Psoas muscle (tissue), 8 donors: ENCODE measurements around the gene SETD5. TPM values are rescaled to one million over a fixed set of nuclear protein-coding genes. Genes with fewer than 3 reads are reported as not detected.

Experiments
- ATAC-seq, 4 donors: fragments of 200-7000 bp; cut with Tn5 transposase; one replicate each; pipeline ENCODE4 v1.9.1; 2020; ENCODE audit warnings: moderate library complexity in 3 of 4, mild to moderate bottlenecking in 2 of 4
- DNase-seq, 2 donors: peaks; one replicate each; pipeline ENCODE4 v3.0.0-alpha.2; 2020
- H3K27ac ChIP-seq: fragments of 200-600 bp; one replicate; pipeline ENCODE4 v1.8.0; 2022
- H3K27me3 ChIP-seq, 3 donors: fragments of 200-600 bp in 1 of 3; one replicate each; pipeline versions ENCODE4 v1.6.1 to v1.8.0; 2013 to 2022; ENCODE audit warnings: low read length in 2 of 3, mild to moderate bottlenecking in 2 of 3, moderate library complexity in 1 of 3; ENCODE audit not compliant: insufficient read depth in 3 of 3
- H3K36me3 ChIP-seq, 2 donors: fragments of 200-600 bp in 1 of 2; one replicate each; pipeline versions ENCODE4 v1.6.1 to v1.8.0; 2013 to 2022; ENCODE audit warnings: low read depth in 1 of 2, mild to moderate bottlenecking in 1 of 2, moderate library complexity in 1 of 2; ENCODE audit not compliant: insufficient read depth in 1 of 2
- H3K4me1 ChIP-seq: fragments of 200-600 bp; one replicate; pipeline ENCODE4 v1.8.0; 2022
- H3K4me3 ChIP-seq: fragments of 200-600 bp; one replicate; pipeline ENCODE4 v1.8.0; 2022; ENCODE audit warnings: mild to moderate bottlenecking
- H3K9me3 ChIP-seq: fragments of 200-600 bp; one replicate; pipeline ENCODE4 v1.8.0; 2022
- CTCF ChIP-seq: fragments of 200-600 bp; IDR thresholded peaks from one replicate; pipeline ENCODE4 v1.8.0; 2022; ENCODE audit warnings: antibody characterized with exemption
- WGBS, 3 donors: extraction: QIAGEN DNeasy Blood & Tissue Kit; methylation state at CpG; one replicate each; pipeline versions ENCODE4 v1.1.6 to v1.1.7; 2013; 5-methylcytosine and 5-hydroxymethylcytosine counted together
- intact Hi-C, 2 donors: fragments of 100-400 bp; cut with DNase I; formaldehyde crosslinking; loops; one replicate each; pipeline versions ENCODE4 v1.11.0 to v1.14.2; 2022
- polyA plus RNA-seq, 3 donors: library from polyadenylated mRNA; stranded (reverse); fragments of 200-250 nt; gene quantifications; one replicate each; pipeline ENCODE4 v1.2.3, GENCODE V29; 2013
- total RNA-seq, 4 donors: library from RNA; stranded (reverse); fragmentation: NEBNext Ultra II Directional in 2 of 4; extraction: Animal tissue kit (Norgen Biotek cat#: 25700) in 2 of 4; gene quantifications; one replicate each; pipeline versions ENCODE4 v1.2.1 to v1.2.4, GENCODE V29; 2021 to 2023
- donor health status: healthy with polysubstance abuse.
- donor health status: DM: no; HTN: no; CAD: no; lungs with moderate emphysema.
- donor health status: Bipolar disorder and iron deficiency.
- donor health status: healthy.
- donor health status: DM: yes; HTN: yes; CAD: no.
- donor health status: DM: no; HTN: no; CAD: no.
- donor health status: DM: no; HTN: no; CAD: no.
- donor health status: DM: yes; HTN: yes; CAD: no.

SETD5 gene
- total and polyA plus RNA-seq, 7 donors, result 12.8 to 69.3 (median 58.3) TPM

GRCh38 chr3:9450126-9450525, 52.7 kb downstream of the SETD5 start:
- H3K4me1 ChIP-seq, result no peaks in the 10 kb centered on the region
- no peak overlapping the region for H3K4me3 ChIP-seq
- no peak for TF ChIP-seq CTCF
- ATAC-seq (no peak), DNase-seq (no peak)
- no peak overlapping the region for H3K27ac ChIP-seq
- peaks cover 7 to 100% of the 10 kb centered on the region in 2 donors for H3K36me3 ChIP-seq
- 88 to 92% (median 91%) methylated on average over 1 of the region's 1 CpG for WGBS, 3 donors
- no peaks in the 10 kb centered on the region for H3K27me3 ChIP-seq
- intact Hi-C loops, result no loop called here
- no peaks in the 10 kb centered on the region for H3K9me3 ChIP-seq

- H3K27me3 ChIP-seq, result no peaks in the 10 kb centered on the region
- intact Hi-C loops, result no loop called here
- WGBS, 3 donors, result 92 to 99% (median 96%) methylated on average over 2 of the region's 2 CpGs
- no peak for TF ChIP-seq CTCF
- no peaks in the 10 kb centered on the region for H3K4me1 ChIP-seq
- H3K4me3 ChIP-seq, result no peak overlapping the region
- H3K36me3 ChIP-seq, result peaks cover 7 to 100% of the 10 kb centered on the region in 2 donors
- H3K9me3 ChIP-seq, result no peaks in the 10 kb centered on the region
- ATAC-seq (no peak), DNase-seq (no peak)
- H3K27ac ChIP-seq, result no peak overlapping the region
Observed at GRCh38 chr3:9450991-9451390, 53.6 kb downstream of the SETD5 start.

- ATAC-seq, result no peak
- peaks cover 7 to 100% of the 10 kb centered on the region in 2 donors for H3K36me3 ChIP-seq
- no peaks in the 10 kb centered on the region for H3K27me3 ChIP-seq
- no peak overlapping the region for H3K4me3 ChIP-seq
- no peak for DNase-seq
- no peaks in the 10 kb centered on the region for H3K4me1 ChIP-seq
- H3K27ac ChIP-seq, result no peak overlapping the region
- WGBS, 3 donors, result 79 to 84% (median 80%) methylated on average over 2 of the region's 2 CpGs
- intact Hi-C loops, result no loop called here
- TF ChIP-seq CTCF, result no peak
- H3K9me3 ChIP-seq, result no peaks in the 10 kb centered on the region
Observed at GRCh38 chr3:9452417-9452816, 55.0 kb downstream of the SETD5 start.

- H3K27me3 ChIP-seq, result no peaks in the 10 kb centered on the region
- no peak for DNase-seq
- peaks cover 0 to 100% of the 10 kb centered on the region in 2 donors for H3K36me3 ChIP-seq
- no peak overlapping the region for H3K27ac ChIP-seq
- intact Hi-C loops, result no loop called here
- no peaks in the 10 kb centered on the region for H3K9me3 ChIP-seq
- no peaks in the 10 kb centered on the region for H3K4me1 ChIP-seq
- 93 to 100% (median 98%) methylated on average over 1 of the region's 1 CpG for WGBS, 3 donors
- no peak for ATAC-seq
- no peak for TF ChIP-seq CTCF
- no peak overlapping the region for H3K4me3 ChIP-seq
Observed at GRCh38 chr3:9455596-9456131, 58.2 kb downstream of the SETD5 start.

GRCh38 chr3:9467451-9467850, 70.0 kb downstream of the SETD5 start:
- ATAC-seq (peak in 1 of 4 donors; percentile 38), DNase-seq (no peak)
- TF ChIP-seq CTCF, result no peak
- Histone ChIP-seq H3K27me3 (no peaks in the 10 kb centered on the region), H3K4me1 (no peaks in the 10 kb centered on the region), H3K4me3 (no peak overlapping the region), H3K9me3 (no peaks in the 10 kb centered on the region), H3K36me3 (peaks cover 35 to 100% of the 10 kb centered on the region in 2 donors), H3K27ac (no peak overlapping the region)
- 87 to 98% (median 95%) methylated on average over 3 of the region's 3 CpGs for WGBS, 3 donors
- intact Hi-C loops, result loop anchor here in 1 of 2 donors (5.0 kb wide), 2 partner anchors 40 to 80 kb away; no protein-coding TSS in a partner anchor
